Stomach (tissue), 4 donors: ENCODE data around the gene CDK5.

Experiments used
- EP300 ChIP-seq: sonication (generic); formaldehyde crosslinking; IDR thresholded peaks from one replicate; pipeline ENCODE4 v1.6.1; 2017; ENCODE audit warnings: antibody characterized with exemption
- POLR2A ChIP-seq, 4 donors: fragments of 450-650 bp; IDR thresholded peaks; one replicate each; pipeline ENCODE4 v1.6.1; 2016; ENCODE audit warnings: antibody characterized with exemption in 4 of 4, control low read depth in 2 of 4, mild to moderate bottlenecking in 1 of 4, moderate library complexity in 1 of 4
- POLR2AphosphoS5 ChIP-seq, 3 donors: sonication (generic); formaldehyde crosslinking; IDR thresholded peaks; one replicate each; pipeline ENCODE4 v1.6.1; 2016; ENCODE audit warnings: antibody characterized with exemption in 3 of 3
- TF ChIP-seq, protein P1 (sequence below), 7 experiments: fragments of 450-650 bp in 4 of 7; fragments of 200-600 bp in 3 of 7; sonication (generic) in 3 of 7; IDR thresholded peaks; one replicate each; pipeline ENCODE4 v1.5.1; 2016 to 2019; ENCODE audit warnings: antibody characterized with exemption in 7 of 7, control low read depth in 2 of 7, mild to moderate bottlenecking in 1 of 7

DNA sequence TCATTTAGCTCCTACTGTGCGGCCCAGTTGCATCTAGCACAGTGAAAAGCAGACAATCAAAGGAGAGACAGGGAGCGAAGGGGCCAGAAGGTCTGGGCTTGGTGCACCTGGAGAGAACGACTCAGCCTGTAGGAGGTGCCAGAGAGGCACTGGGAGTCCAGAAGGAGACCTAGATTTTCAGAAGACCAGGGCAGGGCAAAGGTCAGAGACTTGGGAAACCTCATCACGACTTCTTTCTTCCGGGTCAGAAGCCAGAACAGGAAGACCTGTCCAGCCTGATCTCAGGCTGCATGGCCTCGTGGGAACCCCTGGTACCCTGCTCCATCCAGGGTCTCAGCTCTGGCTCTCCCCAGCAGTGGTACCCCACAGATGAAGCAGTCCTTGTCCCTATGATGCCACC is 33.7 kb upstream of the CDK5 start:
- TF ChIP-seq, protein P1, sequence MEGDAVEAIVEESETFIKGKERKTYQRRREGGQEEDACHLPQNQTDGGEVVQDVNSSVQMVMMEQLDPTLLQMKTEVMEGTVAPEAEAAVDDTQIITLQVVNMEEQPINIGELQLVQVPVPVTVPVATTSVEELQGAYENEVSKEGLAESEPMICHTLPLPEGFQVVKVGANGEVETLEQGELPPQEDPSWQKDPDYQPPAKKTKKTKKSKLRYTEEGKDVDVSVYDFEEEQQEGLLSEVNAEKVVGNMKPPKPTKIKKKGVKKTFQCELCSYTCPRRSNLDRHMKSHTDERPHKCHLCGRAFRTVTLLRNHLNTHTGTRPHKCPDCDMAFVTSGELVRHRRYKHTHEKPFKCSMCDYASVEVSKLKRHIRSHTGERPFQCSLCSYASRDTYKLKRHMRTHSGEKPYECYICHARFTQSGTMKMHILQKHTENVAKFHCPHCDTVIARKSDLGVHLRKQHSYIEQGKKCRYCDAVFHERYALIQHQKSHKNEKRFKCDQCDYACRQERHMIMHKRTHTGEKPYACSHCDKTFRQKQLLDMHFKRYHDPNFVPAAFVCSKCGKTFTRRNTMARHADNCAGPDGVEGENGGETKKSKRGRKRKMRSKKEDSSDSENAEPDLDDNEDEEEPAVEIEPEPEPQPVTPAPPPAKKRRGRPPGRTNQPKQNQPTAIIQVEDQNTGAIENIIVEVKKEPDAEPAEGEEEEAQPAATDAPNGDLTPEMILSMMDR (IDR thresholded peaks at IDR 0.05) = peak in 3 of 7 experiments; percentile 29 to 40 (median 32)
- TF ChIP-seq POLR2AphosphoS5 (IDR thresholded peaks at IDR 0.05) (no peak), EP300 (no peak), POLR2A (IDR thresholded peaks at IDR 0.05) (no peak)
